A549 (cell line): ENCODE measurements around the gene B3GNT5. TPM values are rescaled to one million over a fixed set of nuclear protein-coding genes. Genes with fewer than 3 reads are reported as not detected.

Source experiments
- ATAC-seq, 2 experiments: fragments of 200-7000 bp in 1 of 2; fragments of >200 bp in 1 of 2; cut with Nextera tagmentation in 1 of 2; cut with Tn5 transposase in 1 of 2; 3 replicates each; pipeline versions ENCODE4 v1.8.0 to v1.9.1; 2018 to 2020; ENCODE audit warnings: mild to moderate bottlenecking in 1 of 2, moderate library complexity in 1 of 2
- CTCF ChIA-PET: fragments of 300-600 bp; sonication (Branson Sonifier 250); formaldehyde crosslinking; extraction: SDS; loops from one replicate; lab custom pipeline; 2021; ENCODE audit warnings: antibody characterized with exemption, inconsistent platforms; lab: Yijun Ruan, JAX
- POLR2A ChIA-PET: fragments of 350-600 bp; formaldehyde crosslinking; extraction: SDS; loops from one replicate; lab custom pipeline; 2021; ENCODE audit warnings: antibody characterized with exemption, inconsistent platforms; lab: Yijun Ruan, JAX
- DNase-seq, 2 experiments: peaks; one replicate each; pipeline versions ENCODE4 v3.0.0 to v3.0.0-alpha.2; 2011 to 2016; ENCODE audit warnings: low read depth in 1 of 2, low spot score in 1 of 2
- FAIRE-seq: peaks from 2 replicates; lab custom pipeline; 2011; peaks lifted over from hg19 to GRCh38; lab: Jason Lieb, UNC
- H3K27ac ChIP-seq, 2 experiments: fragments of >200 bp; sonication (Bioruptor Twin); formaldehyde crosslinking; 3 replicates each; pipeline ENCODE4 v1.5.1; 2016 to 2017
- H3K4me1 ChIP-seq: fragments of >200 bp; sonication (Bioruptor Twin); formaldehyde crosslinking; 3 replicates; pipeline ENCODE4 v1.6.1; 2016
- H3K4me2 ChIP-seq: fragments of >200 bp; sonication (Bioruptor Twin); formaldehyde crosslinking; 3 replicates; pipeline ENCODE4 v1.6.1; 2016
- H3K4me3 ChIP-seq: fragments of >200 bp; sonication (Bioruptor Twin); formaldehyde crosslinking; 3 replicates; pipeline ENCODE4 v1.5.1; 2016
- H3K9me3 ChIP-seq: fragments of >200 bp; sonication (Bioruptor Twin); formaldehyde crosslinking; 3 replicates; pipeline ENCODE4 v1.6.1; 2016
- ATOH8 ChIP-seq: fragments of 250-450 bp; sonication (Bioruptor Pico); IDR thresholded peaks from 2 replicates; pipeline ENCODE4 v1.5.0; 2020; ENCODE audit warnings: low read depth, mild to moderate bottlenecking, moderate library complexity
- BCL3 ChIP-seq: fragments of >200 bp; sonication (Bioruptor Twin); formaldehyde crosslinking; IDR thresholded peaks from 3 replicates; pipeline ENCODE4 v1.6.1; 2016
- CBX8 ChIP-seq: fragments of 200-600 bp; sonication (generic); IDR thresholded peaks from 2 replicates; pipeline ENCODE4 v1.6.1; 2016
- CEBPB ChIP-seq, 2 experiments: fragments of >200 bp in 1 of 2; sonication (Bioruptor Twin) in 1 of 2; formaldehyde crosslinking in 1 of 2; IDR thresholded peaks; 2 replicates each; pipeline ENCODE4 v1.6.1; 2012 to 2016
- CHD2 ChIP-seq: fragments of 150-350 bp; IDR thresholded peaks from 2 replicates; pipeline ENCODE4 v1.6.1; 2014; ENCODE audit warnings: low read length; ENCODE audit not compliant: partially characterized antibody
- CHD4 ChIP-seq: fragments of 200-600 bp; sonication (generic); IDR thresholded peaks from 2 replicates; pipeline ENCODE4 v1.6.1; 2016; ENCODE audit warnings: antibody characterized with exemption, mild to moderate bottlenecking, borderline replicate concordance
- EP300 ChIP-seq, 2 experiments: fragments of >200 bp; sonication (Bioruptor Twin); formaldehyde crosslinking; IDR thresholded peaks; 2 replicates in 1 of 2; 3 replicates in 1 of 2; pipeline ENCODE4 v1.6.1; 2016 to 2017
- ESRRA ChIP-seq: fragments of 150-350 bp; IDR thresholded peaks from 2 replicates; pipeline ENCODE4 v1.6.1; 2014; ENCODE audit warnings: mild to moderate bottlenecking, low read length, borderline replicate concordance
- HES2 ChIP-seq: fragments of >200 bp; sonication (Bioruptor Twin); formaldehyde crosslinking; IDR thresholded peaks from 2 replicates; pipeline ENCODE4 v1.6.1; 2016
- HOXA7 ChIP-seq: fragments of 250-450 bp; sonication (Bioruptor Pico); IDR thresholded peaks from 2 replicates; pipeline ENCODE4 v1.5.0; 2020; ENCODE audit warnings: mild to moderate bottlenecking, moderate library complexity
- HOXB13 ChIP-seq: fragments of 250-450 bp; sonication (Bioruptor Pico); IDR thresholded peaks from 2 replicates; pipeline ENCODE4 v1.5.0; 2020; ENCODE audit warnings: low read depth, mild to moderate bottlenecking, moderate library complexity
- MAZ ChIP-seq: fragments of 150-350 bp; IDR thresholded peaks from 2 replicates; pipeline ENCODE4 v1.6.1; 2014; ENCODE audit warnings: antibody characterized with exemption, low read depth, low read length, borderline replicate concordance
- NPAS2 ChIP-seq: fragments of 250-450 bp; sonication (Bioruptor Pico); IDR thresholded peaks from 2 replicates; pipeline ENCODE4 v1.8.0; 2022; ENCODE audit warnings: mild to moderate bottlenecking, moderate library complexity, borderline replicate concordance
- PBX3 ChIP-seq: IDR thresholded peaks from 2 replicates; pipeline ENCODE4 v1.6.1; 2012
- PHF8 ChIP-seq: fragments of 200-600 bp; sonication (generic); IDR thresholded peaks from 2 replicates; pipeline ENCODE4 v1.6.1; 2016; ENCODE audit warnings: low read depth, mild to moderate bottlenecking, antibody characterized with exemption, moderate library complexity, borderline replicate concordance
- POLR2AphosphoS2 ChIP-seq: conservative IDR thresholded peaks from 2 replicates; pipeline ENCODE4 v1.6.1; 2012; ENCODE audit warnings: low read length, improper control_type of control experiment, inconsistent platforms
- RARB ChIP-seq: fragments of 250-450 bp; sonication (Bioruptor Pico); IDR thresholded peaks from 2 replicates; pipeline ENCODE4 v1.8.0; 2021; ENCODE audit warnings: mild to moderate bottlenecking, moderate library complexity
- REST ChIP-seq: fragments of 200-600 bp; sonication (generic); IDR thresholded peaks from 2 replicates; pipeline ENCODE4 v1.6.1; 2016; ENCODE audit warnings: antibody characterized with exemption, mild to moderate bottlenecking, moderate library complexity
- RNF2 ChIP-seq: fragments of 200-600 bp; sonication (generic); IDR thresholded peaks from 2 replicates; pipeline ENCODE4 v1.6.1; 2016; ENCODE audit warnings: low read depth, mild to moderate bottlenecking, antibody characterized with exemption, moderate library complexity, borderline replicate concordance
- TP53 ChIP-seq: fragments of 250-450 bp; sonication (Bioruptor Pico); IDR thresholded peaks from 2 replicates; pipeline ENCODE4 v1.5.0; 2021; ENCODE audit warnings: mild to moderate bottlenecking, moderate library complexity
- WGBS: methylation state at CpG from one replicate; pipeline ENCODE4 v1.1.6; 2017; ENCODE audit errors: missing lambda C conversion rate; 5-methylcytosine and 5-hydroxymethylcytosine counted together
- polyA plus RNA-seq, 4 experiments: library from polyadenylated mRNA; depleted of rRNA in 3 of 4; stranded (reverse); fragments of >200 nt; fragmentation: RNase III in 1 of 4; extraction: RNeasy Plus Mini Kit Qiagen cat#74134 plus additional on column Dnase treatment in 1 of 4; gene quantifications; 2 replicates in 3 of 4; 3 replicates in 1 of 4; pipeline ENCODE4 v1.2.3, GENCODE V29; 2011 to 2017

Gene B3GNT5
- polyA plus RNA-seq, 2 of the 4 experiments (the other 2 are of a cell fraction), result 4.7 to 11.7 TPM

- Histone ChIP-seq H3K4me3 (no peak overlapping the region), H3K4me2 (no peak overlapping the region), H3K27ac (no peak overlapping the region), H3K9me3 (no peaks in the 10 kb centered on the region), H3K4me1 (peaks cover 16% of the 10 kb centered on the region; the same call in 2 of the 3 replicates)
- ChIA-PET POLR2A (no interaction called here), CTCF (interaction anchor here (1.1 kb wide), 1 partner anchor 122 kb away, joined by 6 read pairs; no protein-coding TSS in a partner anchor)
- ATAC-seq, result no peak
- TF ChIP-seq CEBPB (IDR thresholded peaks at IDR 0.05), result no peak
- TF ChIP-seq HOXA7 (CRISPR knock-in tag), result no peak
- 81% methylated on average over 7 of the region's 7 CpGs for WGBS
- no peak for FAIRE-seq
- no peak for DNase-seq
These were observed 7.3 kb downstream of the B3GNT5 start for GRCh38 chr3:183260167-183260904.

- H3K9me3 ChIP-seq, result no peaks in the 10 kb centered on the region
- POLR2A ChIA-PET, result no interaction called here
- peaks cover 23% of the 10 kb centered on the region; the same call in 2 of the 3 replicates for H3K4me1 ChIP-seq
- ATAC-seq (no peak), FAIRE-seq (no peak), DNase-seq (no peak)
- WGBS, result 74% methylated on average over 5 of the region's 5 CpGs
- H3K27ac ChIP-seq, result no peak overlapping the region
- H3K4me2 ChIP-seq, result no peak overlapping the region
- no peak for TF ChIP-seq HOXB13 (CRISPR knock-in tag)
- TF ChIP-seq RARB (CRISPR knock-in tag), result no peak
- TF ChIP-seq, all 56 proteins: peak for 0
- H3K4me3 ChIP-seq, result no peak overlapping the region
- CTCF ChIA-PET, result interaction anchor here (0.9 to 1.1 kb wide), 2 partner anchors 72 to 121 kb away, joined by 3 to 6 read pairs; no protein-coding TSS in a partner anchor
These were observed 8.2 kb downstream of the B3GNT5 start for GRCh38 chr3:183261151-183261724.

- Histone ChIP-seq H3K9me3 (no peaks in the 10 kb centered on the region), H3K4me2 (no peak overlapping the region), H3K4me3 (no peak overlapping the region), H3K4me1 (peaks cover 29% of the 10 kb centered on the region; the same call in 2 of the 3 replicates), H3K27ac (no peak overlapping the region)
- ChIA-PET POLR2A (no interaction called here), CTCF (interaction anchor here (0.6 to 1.0 kb wide), 2 partner anchors 10 to 12 kb away, joined by 3 to 4 read pairs; partner anchors contain the start of gene B3GNT5)
- TF ChIP-seq CHD2, result no peak
- no peak for TF ChIP-seq PHF8
- no peak for TF ChIP-seq EP300 (IDR thresholded peaks at IDR 0.05)
- no peak for TF ChIP-seq CHD4
- TF ChIP-seq NPAS2 (CRISPR knock-in tag), result no peak
- no peak for TF ChIP-seq POLR2AphosphoS2
- TF ChIP-seq TP53 (CRISPR knock-in tag), result no peak
- no peak for TF ChIP-seq MAZ
- TF ChIP-seq ESRRA, result no peak
- TF ChIP-seq CBX8, result no peak
- no peak for ATAC-seq
- no peak for FAIRE-seq
- DNase-seq, result no peak
- 86% methylated on average over 2 of the region's 3 CpGs for WGBS
These were observed 9.9 kb downstream of the B3GNT5 start for GRCh38 chr3:183262875-183263378.

GRCh38 chr3:183264268-183264667, 11.2 kb downstream of the B3GNT5 start:
- Histone ChIP-seq H3K4me1 (peaks cover 29% of the 10 kb centered on the region; the same call in 2 of the 3 replicates), H3K9me3 (no peaks in the 10 kb centered on the region), H3K27ac (no peak overlapping the region), H3K4me2 (no peak overlapping the region), H3K4me3 (no peak overlapping the region)
- CTCF ChIA-PET, result no interaction called here
- POLR2A ChIA-PET, result interaction anchor here (2.5 kb wide), 1 partner anchor 10 kb away, joined by 12 read pairs; the partner anchor contains the start of gene B3GNT5
- whole genome bisulfite sequencing, result 77% methylated on average over 5 of the region's 5 CpGs
- no peak for FAIRE-seq
- ATAC-seq, result no peak
- DNase-seq, result no peak
- TF ChIP-seq RNF2 (no peak), CHD2 (no peak), PBX3 (no peak), NPAS2 (CRISPR knock-in tag) (no peak), HES2 (no peak), BCL3 (no peak), ATOH8 (CRISPR knock-in tag) (no peak), REST (no peak)
